HepG2 (cell line): ENCODE measurements around the gene HBA1. TPM values are rescaled to one million over a fixed set of nuclear protein-coding genes. Genes with fewer than 3 reads are reported as not detected.

ENCODE experiments used
- CBX2 ChIP-seq, 2 experiments: fragments of 200-600 bp in 1 of 2; sonication (generic); formaldehyde crosslinking in 1 of 2; IDR thresholded peaks; 2 replicates each; pipeline versions ENCODE4 v1.7.0 to v1.8.1; 2018 to 2022; ENCODE audit warnings: low read depth in 2 of 2, low read length in 1 of 2, mild to moderate bottlenecking in 1 of 2, missing genetic modification reagents in 1 of 2
- CENPT ChIP-seq: sonication (generic); formaldehyde crosslinking; IDR thresholded peaks from 2 replicates; pipeline ENCODE4 v1.8.0; 2022; ENCODE audit warnings: low read depth, mild to moderate bottlenecking, moderate library complexity, missing genetic modification reagents
- HIC2 ChIP-seq: sonication (generic); formaldehyde crosslinking; IDR thresholded peaks from 2 replicates; pipeline ENCODE4 v1.9.0; 2022; ENCODE audit warnings: low read depth, missing genetic modification reagents
- LRRFIP1 ChIP-seq: sonication (generic); formaldehyde crosslinking; conservative IDR thresholded peaks from 2 replicates; pipeline ENCODE4 v1.4.0; 2020; ENCODE audit warnings: missing genetic modification reagents
- MIER2 ChIP-seq: IDR thresholded peaks from 2 replicates; pipeline ENCODE4 v1.6.1; 2016; ENCODE audit warnings: missing biosample characterization, missing genetic modification reagents
- XRCC5 ChIP-seq: fragments of 200-400 bp; formaldehyde crosslinking; optimal IDR thresholded peaks from 2 replicates; pipeline ENCODE3; 2017; ENCODE audit warnings: mild to moderate bottlenecking, low read length
- ZFP36L2 ChIP-seq: sonication (generic); formaldehyde crosslinking; IDR thresholded peaks from 2 replicates; pipeline ENCODE4 v1.4.0; 2020; ENCODE audit warnings: missing genetic modification reagents
- ZNF431 ChIP-seq: sonication (generic); formaldehyde crosslinking; IDR thresholded peaks from 2 replicates; pipeline ENCODE4 v1.9.0; 2022; ENCODE audit warnings: missing genetic modification reagents, low read depth, mild to moderate bottlenecking, borderline replicate concordance
- ZNF672 ChIP-seq: sonication (generic); formaldehyde crosslinking; IDR thresholded peaks from 2 replicates; pipeline ENCODE4 v1.8.1; 2022; ENCODE audit warnings: missing genetic modification reagents
- polyA plus RNA-seq, 8 experiments: library from polyadenylated mRNA; depleted of rRNA in 3 of 8; stranded (reverse) in 7 of 8; unstranded in 1 of 8; fragments of >200 nt; fragmentation: Illumina TruSeq in 4 of 8; extraction: Trizol in 4 of 8; gene quantifications; 2 replicates each; pipeline versions ENCODE4 v1.2.1 to v1.2.3, GENCODE V29; 2011 to 2016; ENCODE audit warnings: low read depth in 4 of 8, missing spikeins in 1 of 8, mixed read lengths in 1 of 8; ENCODE audit not compliant: insufficient read depth in 1 of 8
- total RNA-seq, 5 experiments: library from RNA; depleted of rRNA; stranded (reverse); fragments of >200 nt; fragmentation: Illumina TruSeq; extraction: Trizol; gene quantifications; 2 replicates each; pipeline ENCODE4 v1.2.3, GENCODE V29; 2016; ENCODE audit warnings: low read depth in 1 of 5
- TF ChIP-seq, protein P1 (sequence below): sonication (generic); formaldehyde crosslinking; IDR thresholded peaks from 2 replicates; pipeline ENCODE4 v1.8.0; 2023; ENCODE audit warnings: mild to moderate bottlenecking, missing genetic modification reagents
- TF ChIP-seq, protein P2 (sequence below): sonication (generic); formaldehyde crosslinking; IDR thresholded peaks from 2 replicates; pipeline ENCODE4 v1.5.1; 2020; ENCODE audit warnings: mild to moderate bottlenecking, missing genetic modification reagents, borderline replicate concordance
- TF ChIP-seq, protein P3 (sequence below): sonication (generic); formaldehyde crosslinking; IDR thresholded peaks from 2 replicates; pipeline ENCODE4 v1.4.0; 2020; ENCODE audit warnings: mild to moderate bottlenecking, missing genetic modification reagents, borderline replicate concordance

The HBA1 gene
- total and polyA plus RNA-seq, 2 of the 13 experiments (the other 11 are each of a cell fraction or from before 2014, with no cell fraction given) = 0.59 TPM; not detected in 1

DNA sequence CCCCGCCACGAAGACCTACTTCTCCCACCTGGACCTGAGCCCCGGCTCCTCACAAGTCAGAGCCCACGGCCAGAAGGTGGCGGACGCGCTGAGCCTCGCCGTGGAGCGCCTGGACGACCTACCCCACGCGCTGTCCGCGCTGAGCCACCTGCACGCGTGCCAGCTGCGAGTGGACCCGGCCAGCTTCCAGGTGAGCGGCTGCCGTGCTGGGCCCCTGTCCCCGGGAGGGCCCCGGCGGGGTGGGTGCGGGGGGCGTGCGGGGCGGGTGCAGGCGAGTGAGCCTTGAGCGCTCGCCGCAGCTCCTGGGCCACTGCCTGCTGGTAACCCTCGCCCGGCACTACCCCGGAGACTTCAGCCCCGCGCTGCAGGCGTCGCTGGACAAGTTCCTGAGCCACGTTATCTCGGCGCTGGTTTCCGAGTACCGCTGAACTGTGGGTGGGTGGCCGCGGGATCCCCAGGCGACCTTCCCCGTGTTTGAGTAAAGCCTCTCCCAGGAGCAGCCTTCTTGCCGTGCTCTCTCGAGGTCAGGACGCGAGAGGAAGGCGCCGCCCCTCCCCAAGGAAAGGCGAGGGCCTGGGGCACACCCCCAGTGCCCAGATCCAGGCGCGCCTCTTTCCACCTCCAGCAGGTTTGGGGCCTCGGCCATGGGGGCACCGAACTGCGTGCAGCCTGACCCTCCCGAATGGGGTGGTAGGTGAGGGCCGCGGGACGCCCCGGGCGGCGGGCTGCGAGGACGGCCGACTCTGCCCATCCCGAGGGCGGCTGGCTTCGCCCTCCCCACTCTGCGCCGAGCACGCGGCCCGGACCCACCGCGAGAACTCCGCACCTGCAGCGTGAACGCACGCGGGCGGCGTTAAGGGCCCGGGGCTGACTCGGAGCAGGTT, 4.4 kb downstream of the HBA1 start (continued):
- TF ChIP-seq ZNF672 (CRISPR knock-in tag) = peak; percentile 96
- TF ChIP-seq ZFP36L2 (CRISPR knock-in tag) = no peak
- TF ChIP-seq, protein P1, sequence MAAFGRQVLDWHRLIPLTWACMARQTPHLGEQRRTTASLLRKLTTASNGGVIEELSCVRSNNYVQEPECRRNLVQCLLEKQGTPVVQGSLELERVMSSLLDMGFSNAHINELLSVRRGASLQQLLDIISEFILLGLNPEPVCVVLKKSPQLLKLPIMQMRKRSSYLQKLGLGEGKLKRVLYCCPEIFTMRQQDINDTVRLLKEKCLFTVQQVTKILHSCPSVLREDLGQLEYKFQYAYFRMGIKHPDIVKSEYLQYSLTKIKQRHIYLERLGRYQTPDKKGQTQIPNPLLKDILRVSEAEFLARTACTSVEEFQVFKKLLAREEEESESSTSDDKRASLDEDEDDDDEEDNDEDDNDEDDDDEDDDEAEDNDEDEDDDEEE (CRISPR knock-in tag) = peak; percentile 99
- TF ChIP-seq CBX2 (IDR thresholded peaks at IDR 0.05; ENCODE audit: low read depth, low read length) = no peak
- TF ChIP-seq CBX2 (CRISPR knock-in tag; IDR thresholded peaks at IDR 0.05; ENCODE audit: low read depth) = no peak
- no peak for TF ChIP-seq XRCC5
- TF ChIP-seq MIER2 = peak; percentile 64; the same call in 1 of the 2 replicates
- TF ChIP-seq, protein P2, sequence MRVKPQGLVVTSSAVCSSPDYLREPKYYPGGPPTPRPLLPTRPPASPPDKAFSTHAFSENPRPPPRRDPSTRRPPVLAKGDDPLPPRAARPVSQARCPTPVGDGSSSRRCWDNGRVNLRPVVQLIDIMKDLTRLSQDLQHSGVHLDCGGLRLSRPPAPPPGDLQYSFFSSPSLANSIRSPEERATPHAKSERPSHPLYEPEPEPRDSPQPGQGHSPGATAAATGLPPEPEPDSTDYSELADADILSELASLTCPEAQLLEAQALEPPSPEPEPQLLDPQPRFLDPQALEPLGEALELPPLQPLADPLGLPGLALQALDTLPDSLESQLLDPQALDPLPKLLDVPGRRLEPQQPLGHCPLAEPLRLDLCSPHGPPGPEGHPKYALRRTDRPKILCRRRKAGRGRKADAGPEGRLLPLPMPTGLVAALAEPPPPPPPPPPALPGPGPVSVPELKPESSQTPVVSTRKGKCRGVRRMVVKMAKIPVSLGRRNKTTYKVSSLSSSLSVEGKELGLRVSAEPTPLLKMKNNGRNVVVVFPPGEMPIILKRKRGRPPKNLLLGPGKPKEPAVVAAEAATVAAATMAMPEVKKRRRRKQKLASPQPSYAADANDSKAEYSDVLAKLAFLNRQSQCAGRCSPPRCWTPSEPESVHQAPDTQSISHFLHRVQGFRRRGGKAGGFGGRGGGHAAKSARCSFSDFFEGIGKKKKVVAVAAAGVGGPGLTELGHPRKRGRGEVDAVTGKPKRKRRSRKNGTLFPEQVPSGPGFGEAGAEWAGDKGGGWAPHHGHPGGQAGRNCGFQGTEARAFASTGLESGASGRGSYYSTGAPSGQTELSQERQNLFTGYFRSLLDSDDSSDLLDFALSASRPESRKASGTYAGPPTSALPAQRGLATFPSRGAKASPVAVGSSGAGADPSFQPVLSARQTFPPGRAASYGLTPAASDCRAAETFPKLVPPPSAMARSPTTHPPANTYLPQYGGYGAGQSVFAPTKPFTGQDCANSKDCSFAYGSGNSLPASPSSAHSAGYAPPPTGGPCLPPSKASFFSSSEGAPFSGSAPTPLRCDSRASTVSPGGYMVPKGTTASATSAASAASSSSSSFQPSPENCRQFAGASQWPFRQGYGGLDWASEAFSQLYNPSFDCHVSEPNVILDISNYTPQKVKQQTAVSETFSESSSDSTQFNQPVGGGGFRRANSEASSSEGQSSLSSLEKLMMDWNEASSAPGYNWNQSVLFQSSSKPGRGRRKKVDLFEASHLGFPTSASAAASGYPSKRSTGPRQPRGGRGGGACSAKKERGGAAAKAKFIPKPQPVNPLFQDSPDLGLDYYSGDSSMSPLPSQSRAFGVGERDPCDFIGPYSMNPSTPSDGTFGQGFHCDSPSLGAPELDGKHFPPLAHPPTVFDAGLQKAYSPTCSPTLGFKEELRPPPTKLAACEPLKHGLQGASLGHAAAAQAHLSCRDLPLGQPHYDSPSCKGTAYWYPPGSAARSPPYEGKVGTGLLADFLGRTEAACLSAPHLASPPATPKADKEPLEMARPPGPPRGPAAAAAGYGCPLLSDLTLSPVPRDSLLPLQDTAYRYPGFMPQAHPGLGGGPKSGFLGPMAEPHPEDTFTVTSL (CRISPR knock-in tag) = peak; percentile 39; the same call in 1 of the 2 replicates
- peak; percentile 99 for TF ChIP-seq CENPT (CRISPR knock-in tag)
- peak; percentile 69 for TF ChIP-seq HIC2 (CRISPR knock-in tag)
- TF ChIP-seq, protein P3, sequence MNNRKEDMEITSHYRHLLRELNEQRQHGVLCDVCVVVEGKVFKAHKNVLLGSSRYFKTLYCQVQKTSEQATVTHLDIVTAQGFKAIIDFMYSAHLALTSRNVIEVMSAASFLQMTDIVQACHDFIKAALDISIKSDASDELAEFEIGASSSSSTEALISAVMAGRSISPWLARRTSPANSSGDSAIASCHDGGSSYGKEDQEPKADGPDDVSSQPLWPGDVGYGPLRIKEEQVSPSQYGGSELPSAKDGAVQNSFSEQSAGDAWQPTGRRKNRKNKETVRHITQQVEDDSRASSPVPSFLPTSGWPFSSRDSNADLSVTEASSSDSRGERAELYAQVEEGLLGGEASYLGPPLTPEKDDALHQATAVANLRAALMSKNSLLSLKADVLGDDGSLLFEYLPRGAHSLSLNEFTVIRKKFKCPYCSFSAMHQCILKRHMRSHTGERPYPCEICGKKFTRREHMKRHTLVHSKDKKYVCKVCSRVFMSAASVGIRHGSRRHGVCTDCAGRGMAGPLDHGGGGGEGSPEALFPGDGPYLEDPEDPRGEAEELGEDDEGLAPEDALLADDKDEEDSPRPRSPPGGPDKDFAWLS (CRISPR knock-in tag) = no peak
- TF ChIP-seq ZNF431 (CRISPR knock-in tag) = peak; percentile 90; the same call in 1 of the 2 replicates
- no peak for TF ChIP-seq LRRFIP1 (CRISPR knock-in tag)
